Measurements from ENCODE around the gene JMJD8.

The JMJD8 gene

GRCh38 chr16:637081-638018 is 46.8 kb downstream of the JMJD8 start:
- peak; percentile 87 for DNase-seq

- peak; percentile 93 for DNase-seq
Observed at GRCh38 chr16:636206-637080, 47.7 kb downstream of the JMJD8 start, which contains the start of gene METTL26. Gene METTL26, minus strand, starts transcription at chr16:636305. Its CDS starts 15 bp downstream, at chr16:636290.

GRCh38 chr16:635573-636205 is 48.4 kb downstream of the JMJD8 start:
- no peak for DNase-seq

- DNase-seq, result no peak
Observed at GRCh38 chr16:634996-635395, 49.1 kb downstream of the JMJD8 start.

GRCh38 chr16:634051-634670 is 50.0 kb downstream of the JMJD8 start:
- no peak for DNase-seq

GRCh38 chr16:633336-634050 is 50.6 kb downstream of the JMJD8 start:
- no peak for DNase-seq

GRCh38 chr16:632486-633335 is 51.4 kb downstream of the JMJD8 start:
- DNase-seq, result no peak

GRCh38 chr16:631808-632358 is 52.3 kb downstream of the JMJD8 start:
- DNase-seq, result no peak

Data from stimulated activated CD4-positive, alpha-beta T cell treated with anti-CD3 and anti-CD28 coated beads, Interleukin-4, amount 100 ng/mL, for 1 hour (primary cell).